NB4 (cell line): Measurements from ENCODE around the gene PLCB4.

Experiments used
- MYC ChIP-seq: IDR thresholded peaks from 2 replicates; pipeline ENCODE4 v1.6.1; 2011; ENCODE audit warnings: low read depth, low read length
- POLR2A ChIP-seq: IDR thresholded peaks from 2 replicates; pipeline ENCODE4 v1.6.1; 2011; ENCODE audit warnings: mild to moderate bottlenecking; ENCODE audit not compliant: insufficient read length; ENCODE audit errors: extremely low read depth
- TF ChIP-seq, protein P1 (sequence below): IDR thresholded peaks from one replicate; pipeline ENCODE4 v1.5.1; 2012; ENCODE audit warnings: low read depth, low read length
- TF ChIP-seq, protein P2 (sequence below): IDR thresholded peaks from 2 replicates; pipeline ENCODE4 v1.6.1; 2011; ENCODE audit warnings: low read depth, low read length

- TF ChIP-seq, protein P1, sequence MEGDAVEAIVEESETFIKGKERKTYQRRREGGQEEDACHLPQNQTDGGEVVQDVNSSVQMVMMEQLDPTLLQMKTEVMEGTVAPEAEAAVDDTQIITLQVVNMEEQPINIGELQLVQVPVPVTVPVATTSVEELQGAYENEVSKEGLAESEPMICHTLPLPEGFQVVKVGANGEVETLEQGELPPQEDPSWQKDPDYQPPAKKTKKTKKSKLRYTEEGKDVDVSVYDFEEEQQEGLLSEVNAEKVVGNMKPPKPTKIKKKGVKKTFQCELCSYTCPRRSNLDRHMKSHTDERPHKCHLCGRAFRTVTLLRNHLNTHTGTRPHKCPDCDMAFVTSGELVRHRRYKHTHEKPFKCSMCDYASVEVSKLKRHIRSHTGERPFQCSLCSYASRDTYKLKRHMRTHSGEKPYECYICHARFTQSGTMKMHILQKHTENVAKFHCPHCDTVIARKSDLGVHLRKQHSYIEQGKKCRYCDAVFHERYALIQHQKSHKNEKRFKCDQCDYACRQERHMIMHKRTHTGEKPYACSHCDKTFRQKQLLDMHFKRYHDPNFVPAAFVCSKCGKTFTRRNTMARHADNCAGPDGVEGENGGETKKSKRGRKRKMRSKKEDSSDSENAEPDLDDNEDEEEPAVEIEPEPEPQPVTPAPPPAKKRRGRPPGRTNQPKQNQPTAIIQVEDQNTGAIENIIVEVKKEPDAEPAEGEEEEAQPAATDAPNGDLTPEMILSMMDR, result no peak
- TF ChIP-seq POLR2A (no peak), MYC (no peak)
- TF ChIP-seq, protein P2, sequence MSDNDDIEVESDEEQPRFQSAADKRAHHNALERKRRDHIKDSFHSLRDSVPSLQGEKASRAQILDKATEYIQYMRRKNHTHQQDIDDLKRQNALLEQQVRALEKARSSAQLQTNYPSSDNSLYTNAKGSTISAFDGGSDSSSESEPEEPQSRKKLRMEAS, result no peak
Observed at GRCh38 chr20:9137001-9137400, 68.1 kb downstream of the PLCB4 start.
